ENCODE measurements around the gene MFAP2.

MFAP2 gene

GRCh38 chr1:17021896-17022295 lies 41.5 kb upstream of the MFAP2 start:
- no peak for ATAC-seq
- TF ChIP-seq SNAI2 (CRISPR knock-in tag; IDR thresholded peaks at IDR 0.05) (no peak), ZFP3 (CRISPR knock-in tag; IDR thresholded peaks at IDR 0.05) (no peak), OSR1 (CRISPR knock-in tag; IDR thresholded peaks at IDR 0.05) (no peak), POU6F1 (CRISPR knock-in tag; IDR thresholded peaks at IDR 0.05; ENCODE audit: borderline replicate concordance, low read depth) (no peak)

- no peak for ATAC-seq
Observed at GRCh38 chr1:17020502-17020901, 40.1 kb upstream of the MFAP2 start.

GRCh38 chr1:17018849-17019248 lies 38.4 kb upstream of the MFAP2 start:
- TF ChIP-seq ZNF70 (CRISPR knock-in tag; IDR thresholded peaks at IDR 0.05) (no peak), BACH2 (CRISPR knock-in tag; IDR thresholded peaks at IDR 0.05; ENCODE audit: borderline replicate concordance) (no peak), ISL1 (CRISPR knock-in tag; IDR thresholded peaks at IDR 0.05) (no peak), POU6F1 (CRISPR knock-in tag; IDR thresholded peaks at IDR 0.05; ENCODE audit: borderline replicate concordance, low read depth) (no peak)
- ATAC-seq: no peak

More at GRCh38 chr1:17020502-17020901, 40.1 kb upstream of the MFAP2 start:
- TF ChIP-seq PPARA (CRISPR knock-in tag; IDR thresholded peaks at IDR 0.05; ENCODE audit: borderline replicate concordance) (no peak), ZNF8 (CRISPR knock-in tag; IDR thresholded peaks at IDR 0.05) (no peak), CSRNP3 (CRISPR knock-in tag; IDR thresholded peaks at IDR 0.05) (no peak), SNAI2 (CRISPR knock-in tag; IDR thresholded peaks at IDR 0.05) (no peak), POU6F1 (CRISPR knock-in tag; IDR thresholded peaks at IDR 0.05; ENCODE audit: borderline replicate concordance, low read depth) (no peak), TCF4 (CRISPR knock-in tag; IDR thresholded peaks at IDR 0.05; ENCODE audit: borderline replicate concordance) (no peak), CREB5 (CRISPR knock-in tag; IDR thresholded peaks at IDR 0.05; ENCODE audit: low read depth) (no peak), TSHZ2 (CRISPR knock-in tag; IDR thresholded peaks at IDR 0.05) (no peak), BACH2 (CRISPR knock-in tag; IDR thresholded peaks at IDR 0.05; ENCODE audit: borderline replicate concordance) (no peak), ZNF70 (CRISPR knock-in tag; IDR thresholded peaks at IDR 0.05) (no peak), ZFP30 (CRISPR knock-in tag; IDR thresholded peaks at IDR 0.05) (no peak), TOX (CRISPR knock-in tag; IDR thresholded peaks at IDR 0.05; ENCODE audit: borderline replicate concordance) (no peak)

GRCh38 chr1:17017435-17017834 lies 37.0 kb upstream of the MFAP2 start:
- no peak for ATAC-seq
- TF ChIP-seq ESRRG (CRISPR knock-in tag; IDR thresholded peaks at IDR 0.05): no peak
- TF ChIP-seq PATZ1 (CRISPR knock-in tag; IDR thresholded peaks at IDR 0.05; ENCODE audit: borderline replicate concordance): no peak
- no peak for TF ChIP-seq ZNF70 (CRISPR knock-in tag; IDR thresholded peaks at IDR 0.05)
- TF ChIP-seq PPARA (CRISPR knock-in tag; IDR thresholded peaks at IDR 0.05; ENCODE audit: borderline replicate concordance): no peak
- TF ChIP-seq RARB (CRISPR knock-in tag; IDR thresholded peaks at IDR 0.05): no peak
- TF ChIP-seq SNAI2 (CRISPR knock-in tag; IDR thresholded peaks at IDR 0.05): no peak
- TF ChIP-seq CREB5 (CRISPR knock-in tag; IDR thresholded peaks at IDR 0.05; ENCODE audit: low read depth): no peak
- TF ChIP-seq ZC3H10 (CRISPR knock-in tag; IDR thresholded peaks at IDR 0.05): no peak
- no peak for TF ChIP-seq POU6F1 (CRISPR knock-in tag; IDR thresholded peaks at IDR 0.05; ENCODE audit: borderline replicate concordance, low read depth)
- TF ChIP-seq ARNTL (CRISPR knock-in tag; IDR thresholded peaks at IDR 0.05; ENCODE audit: borderline replicate concordance, low read depth): no peak
